ENCODE results near the gene TUBB4B.

The TUBB4B gene

GRCh38 chr9:137200311-137201204 is 40.5 kb upstream of the TUBB4B start, which contains the start of gene TPRN (continued):
- TF ChIP-seq ZNF121 (tag by site-specific recombination; IDR thresholded peaks at IDR 0.05) = no peak
- TF ChIP-seq ZNF560 (tag by site-specific recombination; IDR thresholded peaks at IDR 0.05; ENCODE audit: borderline replicate concordance) = no peak
- TF ChIP-seq ZNF221 (tag by site-specific recombination; IDR thresholded peaks at IDR 0.05; ENCODE audit: borderline replicate concordance) = no peak
- no peak for TF ChIP-seq ZNF148 (tag by site-specific recombination; IDR thresholded peaks at IDR 0.05; ENCODE audit: borderline replicate concordance)
- no peak for TF ChIP-seq ZNF664 (tag by site-specific recombination; IDR thresholded peaks at IDR 0.05)
- no peak for TF ChIP-seq ZNF302 (tag by site-specific recombination; IDR thresholded peaks at IDR 0.05; ENCODE audit: low read depth)
- TF ChIP-seq ZNF830 (tag by site-specific recombination; IDR thresholded peaks at IDR 0.05; ENCODE audit: low read depth) = no peak
- no peak for TF ChIP-seq ZSCAN18 (tag by site-specific recombination; IDR thresholded peaks at IDR 0.05)
- no peak; the same call in 1 of the 2 replicates for TF ChIP-seq KLF17 (tag by site-specific recombination; IDR thresholded peaks at IDR 0.05)
- TF ChIP-seq ZNF140 (tag by site-specific recombination; IDR thresholded peaks at IDR 0.05) = no peak
- TF ChIP-seq ZFP3 (tag by site-specific recombination; IDR thresholded peaks at IDR 0.05; ENCODE audit: low read depth) = no peak
- no peak for TF ChIP-seq PRDM6 (tag by site-specific recombination; IDR thresholded peaks at IDR 0.05)
- TF ChIP-seq ZNF544 (tag by site-specific recombination; IDR thresholded peaks at IDR 0.05) = no peak
- no peak for TF ChIP-seq ZNF132 (tag by site-specific recombination; IDR thresholded peaks at IDR 0.05; ENCODE audit: borderline replicate concordance)
- TF ChIP-seq ZNF473 (tag by site-specific recombination; IDR thresholded peaks at IDR 0.05) = no peak
- TF ChIP-seq SALL2 (tag by site-specific recombination; IDR thresholded peaks at IDR 0.05; ENCODE audit: borderline replicate concordance) = no peak
- TF ChIP-seq KLF9 (tag by site-specific recombination; IDR thresholded peaks at IDR 0.05; ENCODE audit: low read depth) = peak; percentile 88
- TF ChIP-seq ZNF341 (tag by site-specific recombination; IDR thresholded peaks at IDR 0.05; ENCODE audit: low read depth) = no peak
- TF ChIP-seq ZNF114 (tag by site-specific recombination; IDR thresholded peaks at IDR 0.05) = no peak
- peak; percentile 97 for TF ChIP-seq SP3 (tag by site-specific recombination; IDR thresholded peaks at IDR 0.05)
- no peak for TF ChIP-seq ZNF350 (tag by site-specific recombination; IDR thresholded peaks at IDR 0.05)
- no peak; the same call in 1 of the 2 replicates for TF ChIP-seq ZNF610 (tag by site-specific recombination; IDR thresholded peaks at IDR 0.05; ENCODE audit: borderline replicate concordance)
- TF ChIP-seq ZNF510 (tag by site-specific recombination; IDR thresholded peaks at IDR 0.05; ENCODE audit: insufficient replicate concordance) = no peak
- TF ChIP-seq ZNF174 (tag by site-specific recombination; IDR thresholded peaks at IDR 0.05) = no peak
- no peak for TF ChIP-seq GLI4 (tag by site-specific recombination; IDR thresholded peaks at IDR 0.05)
- TF ChIP-seq ZNF558 (tag by site-specific recombination; IDR thresholded peaks at IDR 0.05) = no peak
- no peak for TF ChIP-seq ZNF391 (tag by site-specific recombination; IDR thresholded peaks at IDR 0.05; ENCODE audit: borderline replicate concordance, low read depth)
- TF ChIP-seq MYNN (tag by site-specific recombination; IDR thresholded peaks at IDR 0.05; ENCODE audit: borderline replicate concordance) = no peak
- no peak for TF ChIP-seq ZNF155 (tag by site-specific recombination; IDR thresholded peaks at IDR 0.05)
- peak; percentile 96 for TF ChIP-seq ZXDB (tag by site-specific recombination; IDR thresholded peaks at IDR 0.05)
- peak; percentile 74; the same call in 1 of the 2 replicates for TF ChIP-seq KLF16 (tag by site-specific recombination; IDR thresholded peaks at IDR 0.05)
- no peak for TF ChIP-seq GLI2 (tag by site-specific recombination; IDR thresholded peaks at IDR 0.05; ENCODE audit: borderline replicate concordance, low read depth)

Measured in HEK293 (cell line).